GM19455 (cell line): ENCODE data around the gene CCDC90B.
"Not testable (repeated sequence)": the region's sequence is repeated elsewhere in the genome, so short reads cannot be mapped to it uniquely, and the experiment has no call there.

ENCODE experiments used
- ATAC-seq: cut with Tn5 transposase; IDR thresholded peaks from one replicate; pipeline ENCODE4 v1.9.1; 2021; ENCODE audit not compliant: unreplicated experiment

CCDC90B gene

GRCh38 chr11:83285771-83286528, at the start of gene CCDC90B:
TSS of gene CCDC90B (minus strand) at chr11:83286367. CDS start at chr11:83285972, 395 bp downstream.
- ATAC-seq, result peak; percentile 90

GRCh38 chr11:83335446-83336070, 49.4 kb upstream of the CCDC90B start:
- no peak for ATAC-seq

GRCh38 chr11:83330303-83330702, 44.1 kb upstream of the CCDC90B start:
- no peak for ATAC-seq

- ATAC-seq, result no peak
These were observed 40.2 kb upstream of the CCDC90B start for GRCh38 chr11:83326326-83326725.

GRCh38 chr11:83319346-83319745, 33.2 kb upstream of the CCDC90B start:
- ATAC-seq, result no peak

GRCh38 chr11:83318931-83319330, 32.8 kb upstream of the CCDC90B start:
- ATAC-seq, result no peak

GRCh38 chr11:83317757-83318690, 31.9 kb upstream of the CCDC90B start:
- no peak for ATAC-seq

- not testable (repeated sequence) for ATAC-seq
These were observed 30.7 kb upstream of the CCDC90B start for GRCh38 chr11:83316897-83317268.

- not testable (repeated sequence) for ATAC-seq
These were observed 30.2 kb upstream of the CCDC90B start for GRCh38 chr11:83316143-83316896.

- ATAC-seq, result no peak
These were observed 26.3 kb upstream of the CCDC90B start for GRCh38 chr11:83312430-83312829.

- ATAC-seq, result no peak
These were observed 25.5 kb upstream of the CCDC90B start for GRCh38 chr11:83311701-83312100.

- ATAC-seq, result no peak
These were observed 24.6 kb upstream of the CCDC90B start for GRCh38 chr11:83310718-83311117.

GRCh38 chr11:83308536-83308935, 22.4 kb upstream of the CCDC90B start:
- not testable (repeated sequence) for ATAC-seq

- no peak for ATAC-seq
These were observed 20.3 kb upstream of the CCDC90B start for GRCh38 chr11:83306200-83307080.

GRCh38 chr11:83303316-83303715, 17.1 kb upstream of the CCDC90B start:
- ATAC-seq, result no peak

GRCh38 chr11:83302151-83302550, 16.0 kb upstream of the CCDC90B start:
- ATAC-seq, result no peak

GRCh38 chr11:83299681-83300080, 13.5 kb upstream of the CCDC90B start:
- ATAC-seq, result no peak

GRCh38 chr11:83294208-83294607, 8.0 kb upstream of the CCDC90B start:
- ATAC-seq, result no peak

GRCh38 chr11:83293457-83293774, 7.2 kb upstream of the CCDC90B start:
- ATAC-seq, result no peak
